ENCODE results near the gene HS2ST1.

HS2ST1 gene

DNA sequence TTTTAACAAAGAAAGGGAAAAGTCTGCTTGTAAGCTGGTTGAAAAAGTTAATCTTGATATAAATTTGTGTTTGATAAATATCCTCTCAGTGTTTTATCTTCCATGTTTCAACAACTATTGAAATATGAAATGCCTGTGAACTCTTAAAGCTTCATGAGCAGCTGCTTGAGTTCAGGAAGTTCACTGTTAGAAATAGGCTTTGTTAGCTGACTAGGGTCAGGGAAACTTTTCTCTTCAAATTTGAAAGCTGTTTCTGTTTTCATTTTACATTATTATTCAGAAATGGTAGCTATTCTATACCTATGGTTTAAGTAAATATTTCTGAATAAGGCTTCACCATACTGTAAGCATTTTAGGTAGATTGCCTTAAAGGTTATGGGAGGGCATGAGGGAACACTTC is 191.7 kb downstream of the HS2ST1 start:
- H3K4me1 Mint-ChIP-seq (ENCODE audit: low read depth) = no peaks in the 10 kb centered on the region
- H3K36me3 Mint-ChIP-seq = peaks cover 17% of the 10 kb centered on the region
- H3K4me3 Mint-ChIP-seq = no peak overlapping the region
- H3K27me3 Mint-ChIP-seq = no peaks in the 10 kb centered on the region
- no peak overlapping the region for H3K27ac Mint-ChIP-seq
- no peaks in the 10 kb centered on the region for H3K9me3 Mint-ChIP-seq (ENCODE audit: low read depth)

DNA sequence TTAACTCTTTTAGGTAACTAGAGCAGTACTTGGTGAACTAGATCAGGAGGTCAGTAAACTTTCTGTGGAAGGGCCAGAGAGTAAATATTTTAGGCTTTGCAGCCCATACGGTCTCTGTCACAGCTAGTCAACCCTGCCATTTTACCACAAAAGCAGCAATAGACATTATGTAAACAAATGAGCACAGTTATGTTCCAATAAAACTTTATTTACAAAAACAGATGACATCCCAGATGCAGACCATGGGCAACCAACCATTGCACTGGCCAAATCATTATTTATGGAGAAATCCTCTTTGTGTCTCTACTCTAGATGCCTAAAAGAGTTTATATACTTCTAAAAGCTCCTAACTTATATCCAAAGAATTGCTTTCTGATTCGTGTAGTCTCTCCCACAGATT is 192.4 kb downstream of the HS2ST1 start:
- no peaks in the 10 kb centered on the region for H3K4me1 Mint-ChIP-seq (ENCODE audit: low read depth)
- no peak overlapping the region for H3K4me3 Mint-ChIP-seq
- no peak overlapping the region for H3K27ac Mint-ChIP-seq
- H3K9me3 Mint-ChIP-seq (ENCODE audit: low read depth) = no peaks in the 10 kb centered on the region
- no peaks in the 10 kb centered on the region for H3K27me3 Mint-ChIP-seq
- H3K36me3 Mint-ChIP-seq = peaks cover 12% of the 10 kb centered on the region

GRCh38 chr1:87108228-87108627 is 193.8 kb downstream of the HS2ST1 start:
- no peaks in the 10 kb centered on the region for H3K9me3 Mint-ChIP-seq (ENCODE audit: low read depth)
- peaks cover 8% of the 10 kb centered on the region for H3K36me3 Mint-ChIP-seq
- H3K4me3 Mint-ChIP-seq = no peak overlapping the region
- no peaks in the 10 kb centered on the region for H3K27me3 Mint-ChIP-seq
- no peaks in the 10 kb centered on the region for H3K4me1 Mint-ChIP-seq (ENCODE audit: low read depth)
- H3K27ac Mint-ChIP-seq = no peak overlapping the region

DNA sequence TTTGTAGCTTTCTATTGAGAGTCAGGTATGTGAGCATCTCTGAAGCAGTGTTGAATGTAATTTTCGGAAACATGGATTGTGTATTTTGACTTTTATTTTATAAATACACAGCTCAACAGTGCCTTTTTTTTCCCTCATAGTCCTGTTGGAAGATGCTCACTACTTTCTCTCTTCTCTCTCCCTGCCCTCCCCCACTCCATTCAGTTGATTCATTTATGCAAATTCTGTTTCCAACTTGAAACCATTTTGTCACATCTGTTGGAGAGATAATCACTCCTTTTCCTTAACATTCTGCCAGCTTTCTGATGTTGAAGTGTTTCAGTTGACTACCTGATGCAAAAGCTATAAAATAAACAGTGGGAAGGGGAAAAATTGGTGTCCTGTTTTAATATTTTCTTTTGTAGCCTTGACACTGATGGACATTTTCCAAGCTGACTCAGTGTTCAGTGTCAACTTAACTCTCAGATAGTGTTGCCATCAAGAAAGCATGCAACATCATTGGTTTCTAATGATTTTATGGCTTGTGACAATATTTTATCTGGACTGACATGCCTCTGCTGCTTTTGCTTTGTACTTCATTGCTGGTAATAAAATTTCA is 194.5 kb downstream of the HS2ST1 start:
- no peaks in the 10 kb centered on the region for H3K27me3 Mint-ChIP-seq
- H3K4me3 Mint-ChIP-seq = no peak overlapping the region
- H3K27ac Mint-ChIP-seq = no peak overlapping the region
- H3K9me3 Mint-ChIP-seq (ENCODE audit: low read depth) = no peaks in the 10 kb centered on the region
- peaks cover 6% of the 10 kb centered on the region for H3K36me3 Mint-ChIP-seq
- no peaks in the 10 kb centered on the region for H3K4me1 Mint-ChIP-seq (ENCODE audit: low read depth)

GRCh38 chr1:87111659-87112371 is 197.4 kb downstream of the HS2ST1 start:
- Mint-ChIP-seq H3K9me3 (ENCODE audit: low read depth) (no peaks in the 10 kb centered on the region), H3K36me3 (no peaks in the 10 kb centered on the region), H3K4me1 (ENCODE audit: low read depth) (no peaks in the 10 kb centered on the region), H3K27me3 (no peaks in the 10 kb centered on the region), H3K27ac (no peak overlapping the region), H3K4me3 (no peak overlapping the region)

- no peaks in the 10 kb centered on the region for H3K27me3 Mint-ChIP-seq
- H3K27ac Mint-ChIP-seq = no peak overlapping the region
- H3K9me3 Mint-ChIP-seq (ENCODE audit: low read depth) = no peaks in the 10 kb centered on the region
- H3K4me1 Mint-ChIP-seq (ENCODE audit: low read depth) = no peaks in the 10 kb centered on the region
- no peaks in the 10 kb centered on the region for H3K36me3 Mint-ChIP-seq
- H3K4me3 Mint-ChIP-seq = no peak overlapping the region
These were observed 198.9 kb downstream of the HS2ST1 start for GRCh38 chr1:87113313-87113712.

DNA sequence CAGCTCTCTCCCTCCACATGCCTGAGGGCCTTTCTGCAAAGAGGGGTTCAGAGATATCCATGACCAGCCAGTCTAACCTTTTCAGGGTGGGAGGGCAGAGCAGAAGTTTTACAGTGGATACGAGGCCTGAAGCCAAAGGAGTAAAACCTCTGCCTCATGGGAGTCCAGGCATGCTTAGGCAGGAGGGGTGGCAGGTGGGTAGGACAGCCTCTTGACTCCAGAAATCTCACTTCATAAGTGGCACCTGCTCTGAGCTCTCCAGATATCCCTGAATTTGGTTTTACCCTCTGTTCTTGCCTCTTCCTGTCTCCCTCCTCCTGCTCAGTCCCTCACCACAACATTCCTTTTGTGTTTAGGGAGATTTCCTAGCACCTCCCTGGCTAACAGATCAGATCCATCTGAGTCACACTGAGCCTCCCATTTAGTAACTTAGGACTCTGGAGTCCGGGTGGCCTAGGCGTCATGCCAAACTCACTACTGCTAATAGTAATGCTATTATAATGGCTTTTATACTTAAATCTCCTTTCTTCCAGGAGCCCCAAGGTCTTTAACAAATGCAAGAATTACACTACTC is 201.0 kb downstream of the HS2ST1 start:
- H3K27me3 Mint-ChIP-seq = no peaks in the 10 kb centered on the region
- H3K9me3 Mint-ChIP-seq (ENCODE audit: low read depth) = no peaks in the 10 kb centered on the region
- H3K4me1 Mint-ChIP-seq (ENCODE audit: low read depth) = no peaks in the 10 kb centered on the region
- no peak overlapping the region for H3K4me3 Mint-ChIP-seq
- H3K36me3 Mint-ChIP-seq = no peaks in the 10 kb centered on the region
- H3K27ac Mint-ChIP-seq = no peak overlapping the region

DNA sequence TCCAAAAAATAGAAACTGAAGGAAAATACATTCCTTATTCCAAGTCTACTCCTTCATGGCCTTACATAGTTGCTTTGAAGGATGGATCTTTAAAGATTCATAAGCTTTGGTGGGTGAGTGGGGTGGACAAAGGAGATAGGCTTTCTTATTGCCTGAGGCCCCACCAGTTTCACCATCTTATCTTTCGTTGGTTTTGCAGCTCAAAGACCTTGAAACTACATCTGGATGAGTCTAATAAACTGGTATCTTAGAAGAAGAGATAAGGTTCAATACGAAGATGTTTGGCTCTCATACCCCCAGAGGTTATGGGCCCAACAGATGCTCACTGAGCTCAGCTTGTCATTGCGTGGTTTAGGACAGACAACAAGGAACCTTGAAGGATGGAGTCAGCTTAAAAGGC is 201.5 kb downstream of the HS2ST1 start:
- peaks cover 2% of the 10 kb centered on the region for H3K36me3 Mint-ChIP-seq
- no peak overlapping the region for H3K4me3 Mint-ChIP-seq
- H3K27me3 Mint-ChIP-seq = no peaks in the 10 kb centered on the region
- H3K9me3 Mint-ChIP-seq (ENCODE audit: low read depth) = no peaks in the 10 kb centered on the region
- H3K27ac Mint-ChIP-seq = no peak overlapping the region
- H3K4me1 Mint-ChIP-seq (ENCODE audit: low read depth) = no peaks in the 10 kb centered on the region

DNA sequence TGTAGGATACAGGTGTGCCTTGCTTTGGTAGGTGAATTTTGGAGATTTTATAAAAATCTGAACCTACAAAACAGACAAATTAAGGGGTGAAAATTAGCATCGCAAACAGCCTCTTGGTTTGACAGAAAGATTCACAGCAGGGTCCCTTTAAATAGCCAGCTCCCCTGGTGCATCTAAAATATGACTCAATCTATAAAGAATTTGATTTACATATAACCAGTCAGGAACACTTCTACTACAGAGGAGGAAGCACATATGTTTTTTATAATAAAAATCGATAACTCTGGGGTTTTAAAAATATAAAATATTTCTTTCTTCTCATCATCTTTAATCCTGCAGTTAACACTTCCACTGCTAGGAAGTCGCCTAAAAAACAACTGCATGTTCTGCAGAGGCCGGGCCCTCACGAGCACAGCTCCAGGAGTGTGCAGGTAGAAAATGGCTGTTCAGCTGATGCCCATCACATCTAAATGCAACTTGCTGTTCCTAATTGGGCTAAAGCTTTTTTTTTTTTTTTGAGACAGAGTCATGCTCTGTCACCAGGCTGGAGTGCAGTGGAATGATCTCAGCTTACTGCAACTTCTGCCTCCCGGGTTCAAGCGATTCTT is 203.4 kb downstream of the HS2ST1 start:
- no peaks in the 10 kb centered on the region for H3K4me1 Mint-ChIP-seq (ENCODE audit: low read depth)

DNA sequence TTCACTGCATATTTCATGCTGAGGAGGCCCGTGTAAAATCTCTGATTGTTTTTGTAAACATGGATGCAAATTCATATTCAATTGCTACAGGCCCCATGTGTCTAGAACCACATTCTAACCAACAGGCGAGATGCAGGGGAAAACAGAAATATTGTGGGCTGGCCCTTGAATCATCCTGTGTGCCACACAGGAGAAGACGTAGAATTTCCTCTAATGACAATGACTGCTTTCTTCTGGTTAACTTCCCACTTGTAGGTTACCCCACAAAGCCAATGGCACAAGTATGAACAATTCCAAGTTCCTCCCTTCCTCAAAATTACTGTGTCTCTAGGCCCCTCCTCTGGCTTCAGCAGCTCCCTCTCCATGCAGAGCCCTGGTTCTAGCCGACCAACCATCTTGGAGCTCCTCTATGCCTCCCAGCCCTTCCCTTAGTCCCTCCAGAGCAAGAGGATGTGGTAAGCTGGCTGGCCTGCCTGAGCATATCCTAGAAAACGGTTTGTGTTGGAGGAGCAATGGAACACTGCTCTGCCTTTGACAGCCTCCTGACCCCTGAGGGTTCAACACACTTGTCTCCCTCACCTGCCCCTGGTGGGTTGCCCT is 205.2 kb downstream of the HS2ST1 start:
- Mint-ChIP-seq H3K36me3 (peaks cover 3% of the 10 kb centered on the region), H3K9me3 (ENCODE audit: low read depth) (no peaks in the 10 kb centered on the region), H3K27ac (no peak overlapping the region), H3K4me3 (no peak overlapping the region), H3K4me1 (ENCODE audit: low read depth) (no peaks in the 10 kb centered on the region), H3K27me3 (no peaks in the 10 kb centered on the region)

More for the DNA sequence above, 203.4 kb downstream of the HS2ST1 start:
- Mint-ChIP-seq H3K9me3 (ENCODE audit: low read depth) (no peaks in the 10 kb centered on the region), H3K36me3 (peaks cover 3% of the 10 kb centered on the region), H3K4me3 (no peak overlapping the region), H3K27me3 (no peaks in the 10 kb centered on the region), H3K27ac (no peak overlapping the region)

GRCh38 chr1:87120779-87121178 is 206.3 kb downstream of the HS2ST1 start:
- Mint-ChIP-seq H3K27ac (no peak overlapping the region), H3K4me1 (ENCODE audit: low read depth) (no peaks in the 10 kb centered on the region), H3K9me3 (ENCODE audit: low read depth) (no peaks in the 10 kb centered on the region), H3K27me3 (no peaks in the 10 kb centered on the region), H3K36me3 (peaks cover 3% of the 10 kb centered on the region), H3K4me3 (no peak overlapping the region)

- H3K27me3 Mint-ChIP-seq = no peaks in the 10 kb centered on the region
- H3K9me3 Mint-ChIP-seq (ENCODE audit: low read depth) = no peaks in the 10 kb centered on the region
- peaks cover 3% of the 10 kb centered on the region for H3K36me3 Mint-ChIP-seq
- no peak overlapping the region for H3K27ac Mint-ChIP-seq
- H3K4me1 Mint-ChIP-seq (ENCODE audit: low read depth) = no peaks in the 10 kb centered on the region
- H3K4me3 Mint-ChIP-seq = no peak overlapping the region
These were observed 207.3 kb downstream of the HS2ST1 start for GRCh38 chr1:87121711-87122163.

GRCh38 chr1:87122243-87122642 is 207.8 kb downstream of the HS2ST1 start:
- Mint-ChIP-seq H3K4me3 (no peak overlapping the region), H3K36me3 (peaks cover 3% of the 10 kb centered on the region), H3K27ac (no peak overlapping the region), H3K9me3 (ENCODE audit: low read depth) (no peaks in the 10 kb centered on the region), H3K4me1 (ENCODE audit: low read depth) (no peaks in the 10 kb centered on the region), H3K27me3 (no peaks in the 10 kb centered on the region)

DNA sequence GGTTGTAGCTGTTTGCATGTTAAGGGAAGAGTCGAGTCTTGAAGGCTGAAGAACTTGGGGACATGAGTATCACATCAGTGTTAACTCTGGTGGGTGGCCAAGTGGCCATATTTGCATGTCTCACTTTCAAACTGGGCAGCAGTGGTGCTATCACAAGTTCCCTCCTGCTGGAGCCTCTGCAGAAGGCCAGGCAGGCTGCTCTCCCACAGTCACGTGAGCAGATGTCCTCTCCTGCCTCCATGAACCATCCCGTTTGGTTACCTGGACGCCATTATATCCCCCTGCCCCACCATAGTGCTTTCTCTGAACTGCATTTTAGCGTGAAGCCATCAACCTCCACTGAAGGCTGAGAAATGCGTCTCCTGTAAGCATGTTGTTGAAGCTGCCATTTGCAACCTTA is 209.2 kb downstream of the HS2ST1 start:
- no peak overlapping the region for H3K27ac Mint-ChIP-seq
- H3K4me1 Mint-ChIP-seq (ENCODE audit: low read depth) = no peaks in the 10 kb centered on the region
- no peaks in the 10 kb centered on the region for H3K9me3 Mint-ChIP-seq (ENCODE audit: low read depth)
- peaks cover 3% of the 10 kb centered on the region for H3K36me3 Mint-ChIP-seq
- H3K27me3 Mint-ChIP-seq = peaks cover 6% of the 10 kb centered on the region
- H3K4me3 Mint-ChIP-seq = no peak overlapping the region

DNA sequence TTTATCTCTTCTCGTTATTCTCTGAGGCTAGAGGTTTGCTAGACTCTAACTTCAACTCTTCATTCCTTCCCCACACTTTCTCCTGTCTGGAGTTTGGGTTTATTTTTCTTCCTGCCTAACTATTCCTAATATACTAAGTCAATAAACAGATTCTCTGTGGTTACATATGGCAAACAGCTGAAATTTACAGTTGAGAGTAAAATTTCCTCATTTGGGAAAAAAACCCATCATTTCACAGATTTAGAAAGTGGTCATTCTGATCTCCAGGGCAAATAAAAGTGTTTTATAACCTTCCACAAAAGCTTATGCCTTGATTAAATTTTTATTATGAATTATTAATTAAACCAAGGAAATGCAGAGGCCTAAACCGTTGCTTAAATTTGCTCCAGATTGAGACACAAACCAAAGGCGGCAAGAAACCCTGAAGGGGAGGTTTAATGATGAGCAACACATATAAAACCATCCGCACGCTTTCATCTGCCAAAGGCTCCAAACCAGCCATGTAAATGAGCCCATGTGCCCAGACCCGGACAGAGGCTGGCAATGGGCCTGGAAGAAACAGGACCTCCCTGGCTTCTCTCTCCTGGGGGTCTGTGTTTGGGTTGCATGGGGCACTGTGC is 212.6 kb downstream of the HS2ST1 start:
- Mint-ChIP-seq H3K4me1 (ENCODE audit: low read depth) (peaks cover 3% of the 10 kb centered on the region), H3K27me3 (peaks cover 16% of the 10 kb centered on the region), H3K9me3 (ENCODE audit: low read depth) (no peaks in the 10 kb centered on the region), H3K4me3 (no peak overlapping the region), H3K36me3 (no peaks in the 10 kb centered on the region), H3K27ac (no peak overlapping the region)
